ENCODE results near the gene TDRD12. TPM values are rescaled to one million over a fixed set of nuclear protein-coding genes. Genes with fewer than 3 reads are reported as not detected.

Gene TDRD12
- total and polyA plus RNA-seq, 2 experiments from 2014 or later, result 0.68 to 2.8 TPM

- no peak for TF ChIP-seq ZNF462 (CRISPR knock-in tag; IDR thresholded peaks at IDR 0.05)
- TF ChIP-seq CREB1 (CRISPR knock-in tag; IDR thresholded peaks at IDR 0.05; ENCODE audit: low read depth), result no peak
- TF ChIP-seq, protein P1, sequence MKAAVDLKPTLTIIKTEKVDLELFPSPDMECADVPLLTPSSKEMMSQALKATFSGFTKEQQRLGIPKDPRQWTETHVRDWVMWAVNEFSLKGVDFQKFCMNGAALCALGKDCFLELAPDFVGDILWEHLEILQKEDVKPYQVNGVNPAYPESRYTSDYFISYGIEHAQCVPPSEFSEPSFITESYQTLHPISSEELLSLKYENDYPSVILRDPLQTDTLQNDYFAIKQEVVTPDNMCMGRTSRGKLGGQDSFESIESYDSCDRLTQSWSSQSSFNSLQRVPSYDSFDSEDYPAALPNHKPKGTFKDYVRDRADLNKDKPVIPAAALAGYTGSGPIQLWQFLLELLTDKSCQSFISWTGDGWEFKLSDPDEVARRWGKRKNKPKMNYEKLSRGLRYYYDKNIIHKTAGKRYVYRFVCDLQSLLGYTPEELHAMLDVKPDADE (IDR thresholded peaks at IDR 0.05), result no peak
Measured at GRCh38 chr19:32828643-32829344, 109.2 kb downstream of the TDRD12 start (continued).

DNA sequence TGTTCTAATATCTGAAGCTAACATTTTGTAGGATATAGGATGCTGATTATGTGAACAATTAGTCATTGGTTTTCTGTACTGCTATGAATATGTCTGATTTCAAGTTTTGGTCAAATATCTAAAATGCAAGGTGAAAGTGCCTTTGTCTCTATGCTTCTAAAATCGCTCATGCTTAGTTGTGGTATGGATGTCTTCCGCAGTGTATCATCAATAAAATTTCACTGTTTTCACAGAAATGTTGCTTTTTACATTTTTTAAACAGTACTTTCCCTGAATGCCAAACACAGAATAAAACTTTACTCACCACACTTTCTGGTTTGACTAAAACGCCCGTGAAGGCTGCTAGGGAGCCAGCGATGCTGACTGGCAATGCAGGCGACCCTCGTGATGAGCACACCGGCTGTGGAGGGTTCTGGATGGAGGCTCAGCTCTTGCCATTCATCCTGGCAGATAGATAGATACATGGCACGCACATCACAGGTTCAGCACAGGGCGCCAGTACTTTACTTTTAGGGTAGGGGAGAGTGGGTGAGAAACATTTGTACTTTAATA is 109.9 kb downstream of the TDRD12 start:
- Histone ChIP-seq H3K27me3 (ENCODE audit: insufficient read depth) (no peaks in the 10 kb centered on the region), H3K36me3 (ENCODE audit: insufficient read depth) (no peaks in the 10 kb centered on the region), H3F3A (replicated peaks; ENCODE audit: low read depth) (no peaks in the 10 kb centered on the region), H3K79me2 (replicated peaks; ENCODE audit: insufficient read depth) (no peaks in the 10 kb centered on the region), H3K27ac (ENCODE audit: low read depth) (no peak overlapping the region), H4K20me1 (replicated peaks; ENCODE audit: insufficient read depth) (no peaks in the 10 kb centered on the region), H3K9me2 (ENCODE audit: insufficient read depth) (no peaks in the 10 kb centered on the region), H3K4me2 (no peak overlapping the region), H3K4me3 (no peak overlapping the region), H2AFZ (0 out of 2 replicates have a peak overlapping the region, but pooled peaks have one; percentile 83), H3K4me1 (ENCODE audit: insufficient read depth) (peaks cover 15% of the 10 kb centered on the region; the same call in 1 of the 2 replicates)
- Mint-ChIP-seq H3K9me3 (no peaks in the 10 kb centered on the region), H3K4me1 (peaks cover 21% of the 10 kb centered on the region), H3K27ac (no peak overlapping the region), H3K27me3 (ENCODE audit: insufficient read depth, low read depth, poor library complexity) (peaks cover 7% of the 10 kb centered on the region), H3K4me3 (no peak overlapping the region), H3K36me3 (ENCODE audit: low read depth) (no peaks in the 10 kb centered on the region)
- ATAC-seq, result no peak
- no peak for DNase-seq (ENCODE audit: low spot score)
- TF ChIP-seq, protein P2, sequence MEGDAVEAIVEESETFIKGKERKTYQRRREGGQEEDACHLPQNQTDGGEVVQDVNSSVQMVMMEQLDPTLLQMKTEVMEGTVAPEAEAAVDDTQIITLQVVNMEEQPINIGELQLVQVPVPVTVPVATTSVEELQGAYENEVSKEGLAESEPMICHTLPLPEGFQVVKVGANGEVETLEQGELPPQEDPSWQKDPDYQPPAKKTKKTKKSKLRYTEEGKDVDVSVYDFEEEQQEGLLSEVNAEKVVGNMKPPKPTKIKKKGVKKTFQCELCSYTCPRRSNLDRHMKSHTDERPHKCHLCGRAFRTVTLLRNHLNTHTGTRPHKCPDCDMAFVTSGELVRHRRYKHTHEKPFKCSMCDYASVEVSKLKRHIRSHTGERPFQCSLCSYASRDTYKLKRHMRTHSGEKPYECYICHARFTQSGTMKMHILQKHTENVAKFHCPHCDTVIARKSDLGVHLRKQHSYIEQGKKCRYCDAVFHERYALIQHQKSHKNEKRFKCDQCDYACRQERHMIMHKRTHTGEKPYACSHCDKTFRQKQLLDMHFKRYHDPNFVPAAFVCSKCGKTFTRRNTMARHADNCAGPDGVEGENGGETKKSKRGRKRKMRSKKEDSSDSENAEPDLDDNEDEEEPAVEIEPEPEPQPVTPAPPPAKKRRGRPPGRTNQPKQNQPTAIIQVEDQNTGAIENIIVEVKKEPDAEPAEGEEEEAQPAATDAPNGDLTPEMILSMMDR (conservative IDR thresholded peaks at IDR 0.05; ENCODE audit: low read depth in 2 of 2), result no peak
- TF ChIP-seq, protein P1 (IDR thresholded peaks at IDR 0.05), result no peak
- no peak for TF ChIP-seq ZNF331 (CRISPR knock-in tag; IDR thresholded peaks at IDR 0.05; ENCODE audit: low read depth)
